Stimulated activated naive CD8-positive, alpha-beta T cell treated with anti-CD3 and anti-CD28 coated beads, Interleukin-15, Interleukin-2, amounts not matched to agents 100 U/mL and 50 U/mL, for 24 hours (primary cell): ENCODE data around the gene COPE.

Experiments used
- ATAC-seq: fragments of 150-1000 bp; cut with Tn5 transposase; one replicate; pipeline ENCODE4 v1.10.0; 2021
- DNase-seq: peaks from one replicate; pipeline ENCODE4 v3.0.0; 2021

COPE gene

GRCh38 chr19:18895038-18895823 is 24.0 kb downstream of the COPE start:
- no peak for ATAC-seq
- DNase-seq, result no peak

- ATAC-seq, result no peak
- DNase-seq, result no peak
Observed at GRCh38 chr19:18894254-18895037, 24.7 kb downstream of the COPE start.

DNA sequence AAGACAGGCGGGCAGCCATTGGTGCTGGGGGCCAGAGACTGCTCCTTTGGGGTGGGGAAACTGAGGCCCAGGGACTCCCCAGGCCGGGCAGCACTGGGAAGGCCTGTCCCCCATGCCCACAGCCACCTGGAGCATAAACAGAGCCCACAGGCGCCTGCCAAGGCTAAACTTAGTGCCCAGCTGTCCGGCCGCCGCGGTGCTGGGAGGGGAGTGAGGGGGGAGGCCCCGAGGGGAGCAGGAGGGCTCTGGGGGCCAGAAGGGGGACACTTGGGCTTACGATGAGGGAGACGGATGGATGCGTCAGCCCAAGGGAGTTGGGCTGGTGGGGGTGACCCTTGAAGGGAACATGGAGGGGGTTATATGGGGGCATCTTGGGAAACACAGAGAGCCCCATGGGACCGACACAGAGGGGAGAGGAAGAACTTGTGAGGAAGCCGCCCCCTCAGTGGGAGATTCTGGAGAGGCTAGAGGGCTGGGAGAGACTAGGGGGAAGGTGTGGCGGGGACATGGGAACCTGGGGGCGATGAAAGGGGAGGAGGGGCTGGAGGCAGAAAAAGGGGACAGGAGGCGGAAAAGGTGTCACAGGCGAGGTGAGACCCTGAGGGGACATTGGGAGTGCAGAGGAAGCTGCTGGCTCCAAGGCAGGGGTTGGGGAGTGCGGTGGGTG is 25.5 kb downstream of the COPE start:
- DNase-seq (no peak), ATAC-seq (no peak)

DNA sequence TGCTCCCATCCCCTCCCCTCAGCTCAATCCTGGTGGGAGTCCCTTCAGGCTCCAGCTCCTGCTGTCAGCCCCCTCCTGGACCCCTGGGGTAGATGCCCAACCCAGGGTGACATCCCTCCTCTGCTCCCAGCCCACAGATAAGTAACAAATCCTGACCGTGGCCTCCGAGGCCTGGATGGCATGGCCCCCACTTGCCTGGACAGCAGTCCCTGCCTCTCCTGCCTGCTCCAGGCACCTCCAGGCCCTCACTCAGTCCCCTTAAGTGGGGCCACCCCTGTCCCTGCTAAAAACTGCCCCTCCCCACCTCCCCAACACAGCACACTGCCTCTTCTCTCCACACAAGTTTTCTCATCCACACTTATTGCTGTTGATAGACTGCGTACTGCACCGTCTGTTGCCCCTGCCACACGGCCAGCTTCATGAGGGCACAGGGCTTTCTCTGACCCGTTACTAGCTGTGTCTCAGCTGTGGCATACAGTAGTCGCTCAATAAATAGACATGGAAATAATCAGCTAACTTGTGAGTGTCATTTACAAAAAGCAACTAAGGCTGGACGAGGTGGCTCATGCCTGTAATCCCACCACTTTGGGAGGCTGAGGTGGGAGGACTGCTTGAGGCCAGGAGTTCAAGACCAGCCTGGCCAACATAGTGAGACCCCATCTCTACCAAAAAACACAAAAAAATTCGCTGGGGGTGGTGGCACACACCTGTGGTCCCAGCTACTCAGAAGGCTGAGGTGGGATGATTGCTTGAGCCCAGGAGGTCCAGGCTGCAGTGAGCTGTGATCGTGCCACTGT is 29.0 kb downstream of the COPE start:
- DNase-seq (no peak), ATAC-seq (no peak)

DNA sequence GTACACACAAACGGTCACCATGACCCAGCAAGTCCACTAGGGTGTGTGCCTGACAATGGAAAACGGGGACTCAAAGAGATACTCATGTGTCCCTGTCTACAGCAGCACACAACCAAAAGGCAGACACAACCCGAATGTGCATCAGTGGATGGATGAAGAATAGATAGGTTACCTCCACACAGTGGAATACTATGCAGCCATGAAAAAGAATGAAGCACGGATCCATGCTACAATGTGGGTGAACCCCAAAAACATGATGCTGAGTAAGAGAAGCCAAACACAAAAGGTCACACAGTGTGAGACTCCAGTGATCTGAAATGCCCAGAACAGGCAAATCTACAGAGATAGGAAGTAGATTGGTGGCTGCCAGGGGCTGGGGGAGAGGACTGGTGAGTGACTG is 32.2 kb downstream of the COPE start:
- no peak for ATAC-seq
- DNase-seq, result no peak

- DNase-seq (no peak), ATAC-seq (no peak)
Observed at GRCh38 chr19:18883526-18884304, 35.5 kb downstream of the COPE start.

GRCh38 chr19:18881491-18881890 is 37.7 kb downstream of the COPE start:
- no peak for DNase-seq
- no peak for ATAC-seq

DNA sequence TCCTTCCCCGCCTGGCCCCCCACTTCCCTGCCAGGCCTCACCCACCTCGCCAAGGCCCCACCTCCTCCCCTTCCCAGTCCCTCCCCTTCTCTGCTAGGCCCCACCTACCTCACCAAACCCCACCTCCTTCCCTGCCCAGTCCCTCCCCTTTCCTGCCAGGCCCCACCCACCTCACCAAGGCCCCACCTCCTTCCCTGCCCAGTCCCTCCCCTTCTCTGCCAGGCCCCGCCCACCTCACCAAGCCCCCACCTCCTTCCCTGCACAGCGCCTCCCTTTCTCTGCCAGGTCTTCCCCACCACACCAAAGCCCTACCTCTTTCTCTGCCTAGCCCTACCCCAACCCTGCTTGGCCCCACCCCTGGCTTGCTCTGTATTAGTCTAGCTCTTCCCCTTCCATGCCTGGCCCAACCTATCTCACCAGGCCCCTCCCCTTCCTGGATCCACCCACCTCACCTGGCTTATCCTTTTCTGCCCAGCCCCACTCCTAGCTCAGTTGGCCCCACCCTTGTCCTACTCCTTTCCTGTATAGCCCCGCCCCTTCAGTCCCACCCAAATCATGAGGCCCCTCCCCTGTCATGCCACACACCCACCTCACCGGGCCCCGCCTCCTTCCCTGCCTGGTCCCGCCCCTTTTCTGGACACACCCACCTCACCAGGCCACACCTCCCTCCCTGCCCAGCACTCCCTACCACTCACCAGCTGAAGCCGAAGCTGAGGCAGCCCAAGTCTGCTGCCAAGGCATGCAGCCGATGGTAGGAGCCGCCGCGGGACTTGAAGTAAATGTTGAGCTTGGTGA is 39.4 kb downstream of the COPE start:
- ATAC-seq (peak; percentile 40), DNase-seq (peak; percentile 47)

GRCh38 chr19:18878858-18879578 is 40.2 kb downstream of the COPE start:
- DNase-seq, result no peak
- no peak for ATAC-seq

GRCh38 chr19:18878058-18878797 is 41.0 kb downstream of the COPE start:
- no peak for DNase-seq
- no peak for ATAC-seq

GRCh38 chr19:18876865-18877264 is 42.3 kb downstream of the COPE start:
- no peak for ATAC-seq

GRCh38 chr19:18875726-18876125 is 43.5 kb downstream of the COPE start:
- no peak for DNase-seq
- no peak for ATAC-seq

More at GRCh38 chr19:18876865-18877264, 42.3 kb downstream of the COPE start:
- no peak for DNase-seq

DNA sequence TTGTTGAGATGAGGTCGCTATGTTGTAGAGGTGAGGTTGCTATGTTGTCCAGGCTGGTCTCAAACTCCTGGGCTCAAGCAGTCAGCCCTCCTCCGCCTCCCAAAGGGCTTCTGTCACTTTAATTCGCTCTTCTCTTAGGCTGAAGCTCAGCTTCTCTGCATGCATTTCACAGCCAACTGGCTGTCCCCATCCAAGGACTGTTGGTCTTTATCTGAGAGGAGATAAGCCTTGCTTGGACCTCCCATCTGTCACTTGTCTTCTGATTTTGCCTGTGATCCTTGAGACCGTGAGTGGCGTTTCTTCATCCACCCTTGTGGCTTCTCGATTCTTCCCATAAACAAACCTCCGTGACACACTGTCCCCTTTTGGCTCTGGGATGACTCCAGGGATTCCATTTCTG is 47.6 kb downstream of the COPE start:
- no peak for DNase-seq
- no peak for ATAC-seq

DNA sequence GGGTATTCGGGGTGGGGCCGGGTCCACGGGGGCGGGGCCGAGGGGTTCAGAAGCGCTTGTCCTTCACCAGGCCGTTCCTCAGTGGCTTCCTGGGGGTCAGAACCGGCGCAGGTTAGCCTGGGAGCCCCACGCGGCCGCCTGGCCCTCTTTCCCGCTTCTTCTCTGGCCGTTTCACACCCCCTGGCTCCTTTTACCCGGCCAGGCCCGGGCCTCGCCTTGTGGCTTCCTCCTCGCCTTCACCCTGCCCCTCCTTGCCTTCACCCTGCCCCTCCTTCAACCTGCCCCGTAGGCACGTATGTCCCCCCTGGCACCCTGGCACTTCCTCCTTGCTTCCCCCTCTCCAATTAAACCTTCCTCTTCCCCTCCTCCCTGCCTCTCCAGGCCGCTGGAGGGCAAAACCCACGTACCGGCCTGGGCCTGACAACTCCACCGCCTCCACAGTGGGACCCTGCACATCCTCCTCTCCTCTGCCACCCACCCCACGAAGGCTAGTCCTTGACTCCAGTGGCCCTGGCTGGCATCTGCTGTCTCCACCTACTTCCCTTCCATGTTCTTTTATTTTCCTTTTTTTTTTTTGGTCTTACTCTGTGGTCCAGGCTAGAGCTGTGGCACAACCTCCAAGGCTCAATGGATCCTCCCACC is 48.5 kb downstream of the COPE start:
- ATAC-seq (no peak), DNase-seq (no peak)

DNA sequence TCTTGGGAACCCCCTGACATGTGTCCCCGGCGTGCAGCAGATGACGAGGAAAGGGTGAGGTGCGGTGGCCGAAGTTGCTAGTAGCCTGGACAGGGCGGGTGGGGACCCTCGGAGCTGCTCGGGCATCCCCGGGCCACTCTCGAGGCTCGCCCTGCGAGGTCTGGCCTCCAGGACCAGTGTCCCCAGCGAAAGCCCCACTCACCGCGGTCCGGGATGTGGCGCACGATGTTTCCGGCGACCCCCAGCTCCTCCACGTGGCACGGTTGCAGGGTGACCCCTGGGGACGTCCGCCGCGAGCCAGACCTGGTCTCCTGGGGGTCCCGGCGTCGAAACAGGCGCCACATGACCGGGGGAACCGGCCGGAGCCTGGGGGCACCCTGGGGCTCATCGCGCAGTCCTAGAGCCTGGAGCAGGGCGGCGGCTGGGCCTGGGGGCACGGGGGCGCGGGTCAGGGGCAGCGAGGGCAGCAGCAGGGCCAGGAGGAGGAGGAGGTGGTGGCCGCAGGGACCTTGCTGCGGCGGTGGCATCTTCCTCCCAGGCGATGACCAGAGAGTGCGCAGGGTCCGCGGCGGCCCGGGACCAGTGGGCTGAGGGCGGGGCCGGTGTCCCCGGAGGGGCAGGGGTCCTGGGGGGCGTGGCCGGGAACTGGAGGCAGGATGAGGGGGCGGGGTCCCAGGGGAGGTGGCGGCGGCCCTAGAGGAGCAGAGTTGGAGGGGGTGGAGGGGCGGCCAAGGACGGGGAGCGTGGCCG is 49.2 kb downstream of the COPE start:
- no peak for DNase-seq
- no peak for ATAC-seq

- no peak for ATAC-seq
Observed at GRCh38 chr19:18869023-18869618, 50.1 kb downstream of the COPE start.

GRCh38 chr19:18868380-18869022 is 50.7 kb downstream of the COPE start:
- ATAC-seq (no peak), DNase-seq (no peak)

More at GRCh38 chr19:18869023-18869618, 50.1 kb downstream of the COPE start:
- no peak for DNase-seq
